IMR-90 (cell line): ENCODE measurements around the gene SCGB1C2. TPM values are rescaled to one million over a fixed set of nuclear protein-coding genes. Genes with fewer than 3 reads are reported as not detected.

Source experiments
- ATAC-seq: fragments of 200-7000 bp; cut with Tn5 transposase; 2 replicates; pipeline ENCODE4 v1.9.1; 2020; ENCODE audit warnings: low read depth, mild to moderate bottlenecking, moderate library complexity
- BruUV-seq: library from RNA; stranded (reverse); fragments of 400-500 nt; replicated peaks from 2 replicates; lab custom pipeline; 2021; lab: Mats Ljungman, UMichigan
- CTCF ChIA-PET: fragments of 300-600 bp; formaldehyde crosslinking; extraction: SDS; loops from one replicate; lab custom pipeline; 2021; ENCODE audit warnings: antibody characterized with exemption; lab: Yijun Ruan, JAX
- POLR2A ChIA-PET: fragments of 300-600 bp; sonication (Branson Sonifier 250); formaldehyde crosslinking; loops from one replicate; lab custom pipeline; 2022; ENCODE audit warnings: antibody characterized with exemption; ENCODE audit not compliant: unreplicated experiment; lab: Charles Lee
- DNase-seq: peaks from one replicate; pipeline ENCODE4 v3.0.0; 2013
- H2AFZ ChIP-seq: replicated peaks from 2 replicates; pipeline ENCODE3; 2013; ENCODE audit warnings: low read length, mild to moderate bottlenecking; ENCODE audit not compliant: poor library complexity
- H2AK5ac ChIP-seq: 2 replicates; pipeline ENCODE4 v1.6.1; 2013; ENCODE audit warnings: low read depth, low read length, inconsistent platforms
- H2AK9ac ChIP-seq: replicated peaks from 2 replicates; pipeline ENCODE3; 2013; ENCODE audit warnings: mild to moderate bottlenecking, low read depth, low read length, moderate library complexity; ENCODE audit not compliant: poor library complexity
- H2BK120ac ChIP-seq: 2 replicates; pipeline ENCODE4 v1.6.1; 2013; ENCODE audit warnings: low read depth, low read length, inconsistent platforms
- H2BK15ac ChIP-seq: 3 replicates; pipeline ENCODE4 v1.6.1; 2013; ENCODE audit warnings: low read depth, low read length, inconsistent platforms
- H2BK20ac ChIP-seq: 2 replicates; pipeline ENCODE4 v1.6.1; 2013; ENCODE audit warnings: low read depth, mild to moderate bottlenecking, inconsistent platforms, low read length, moderate library complexity
- H2BK5ac ChIP-seq: 2 replicates; pipeline ENCODE4 v1.6.1; 2013; ENCODE audit warnings: mild to moderate bottlenecking, low read depth, low read length, inconsistent platforms; ENCODE audit not compliant: poor library complexity, severe bottlenecking
- H3K14ac ChIP-seq: replicated peaks from 2 replicates; pipeline ENCODE4 v1.6.1; 2013; ENCODE audit warnings: low read depth, low read length, inconsistent platforms
- H3K18ac ChIP-seq: 2 replicates; pipeline ENCODE4 v1.6.1; 2013; ENCODE audit warnings: low read depth, low read length, control low read depth
- H3K23ac ChIP-seq: 2 replicates; pipeline ENCODE4 v1.6.1; 2013; ENCODE audit warnings: low read depth, low read length, inconsistent platforms
- H3K27ac ChIP-seq: 2 replicates; pipeline ENCODE4 v1.5.1; 2013; ENCODE audit warnings: mild to moderate bottlenecking, control low read depth, low read length; ENCODE audit not compliant: insufficient read depth
- H3K27me3 ChIP-seq: 2 replicates; pipeline ENCODE4 v1.6.1; 2013; ENCODE audit warnings: low read length; ENCODE audit not compliant: control insufficient read depth, insufficient read depth
- H3K36me3 ChIP-seq: 2 replicates; pipeline ENCODE4 v1.6.1; 2013; ENCODE audit warnings: low read length, mixed read lengths; ENCODE audit not compliant: control insufficient read depth, insufficient read depth
- H3K4ac ChIP-seq: 2 replicates; pipeline ENCODE4 v1.6.1; 2013; ENCODE audit warnings: low read depth, low read length, inconsistent platforms
- H3K4me1 ChIP-seq: 2 replicates; pipeline ENCODE4 v1.6.1; 2013; ENCODE audit warnings: low read length, mixed read lengths; ENCODE audit not compliant: control insufficient read depth, insufficient read depth
- H3K4me2 ChIP-seq: 2 replicates; pipeline ENCODE4 v1.6.1; 2013; ENCODE audit warnings: low read depth, mild to moderate bottlenecking, control low read depth, low read length, moderate library complexity
- H3K4me3 ChIP-seq: 2 replicates; pipeline ENCODE4 v1.5.1; 2013; ENCODE audit warnings: low read depth, mild to moderate bottlenecking, control low read depth, low read length, moderate library complexity; ENCODE audit not compliant: insufficient read depth
- H3K56ac ChIP-seq: 2 replicates; pipeline ENCODE4 v1.6.1; 2013; ENCODE audit warnings: low read length, inconsistent platforms; ENCODE audit not compliant: insufficient read depth; ENCODE audit errors: extremely low read depth
- H3K79me1 ChIP-seq, 2 experiments: 2 replicates each; pipeline ENCODE4 v1.6.1; 2013; ENCODE audit warnings: low read length in 2 of 2, inconsistent platforms in 1 of 2, low read depth in 1 of 2
- H3K9ac ChIP-seq: 2 replicates; pipeline ENCODE4 v1.6.1; 2013; ENCODE audit warnings: low read depth, low read length, control low read depth
- H3K9me1 ChIP-seq: 2 replicates; pipeline ENCODE4 v1.6.1; 2013; ENCODE audit warnings: low read length, inconsistent platforms; ENCODE audit not compliant: insufficient read depth
- H3K9me3 ChIP-seq: 2 replicates; pipeline ENCODE4 v1.6.1; 2013; ENCODE audit warnings: low read length; ENCODE audit not compliant: control insufficient read depth, insufficient read depth
- H4K20me1 ChIP-seq: 2 replicates; pipeline ENCODE4 v1.6.1; 2013; ENCODE audit warnings: low read length, inconsistent platforms; ENCODE audit not compliant: insufficient read depth
- H4K5ac ChIP-seq: 2 replicates; pipeline ENCODE4 v1.6.1; 2013; ENCODE audit warnings: mild to moderate bottlenecking, low read depth, low read length, control low read depth
- H4K8ac ChIP-seq, 2 experiments: 2 replicates each; pipeline ENCODE4 v1.6.1; 2013; ENCODE audit warnings: low read depth in 2 of 2, low read length in 2 of 2, control low read depth in 1 of 2, inconsistent platforms in 1 of 2
- H4K91ac ChIP-seq: 2 replicates; pipeline ENCODE4 v1.6.1; 2013; ENCODE audit warnings: low read depth, low read length, inconsistent platforms; ENCODE audit not compliant: insufficient read depth
- BHLHE40 ChIP-seq: fragments of 150-350 bp; IDR thresholded peaks from 2 replicates; pipeline ENCODE4 v1.6.1; 2016; ENCODE audit warnings: mild to moderate bottlenecking, low read depth, low read length
- CEBPB ChIP-seq: IDR thresholded peaks from 2 replicates; pipeline ENCODE4 v1.6.1; 2012; ENCODE audit warnings: low read depth, low read length, improper control_type of control experiment
- CHD1 ChIP-seq: IDR thresholded peaks from 2 replicates; pipeline ENCODE4 v1.6.1; 2012; ENCODE audit warnings: low read depth, low read length, improper control_type of control experiment
- FOS ChIP-seq: fragments of 150-350 bp; IDR thresholded peaks from 2 replicates; pipeline ENCODE4 v1.6.1; 2016; ENCODE audit warnings: low read depth, low read length
- MAFK ChIP-seq: IDR thresholded peaks from 2 replicates; pipeline ENCODE4 v1.6.1; 2012; ENCODE audit warnings: low read depth, low read length, improper control_type of control experiment
- MAZ ChIP-seq: IDR thresholded peaks from 2 replicates; pipeline ENCODE4 v1.6.1; 2012; ENCODE audit warnings: low read depth, mild to moderate bottlenecking, low read length, improper control_type of control experiment, moderate library complexity, borderline replicate concordance
- NFE2L2 ChIP-seq: fragments of 150-350 bp; IDR thresholded peaks from 2 replicates; pipeline ENCODE4 v1.6.1; 2016; ENCODE audit warnings: low read depth, mild to moderate bottlenecking, low read length
- POLR2A ChIP-seq: IDR thresholded peaks from 2 replicates; pipeline ENCODE4 v1.6.1; 2012; ENCODE audit warnings: mild to moderate bottlenecking, low read depth, low read length
- RCOR1 ChIP-seq: IDR thresholded peaks from 2 replicates; pipeline ENCODE4 v1.6.1; 2012; ENCODE audit warnings: mild to moderate bottlenecking, low read length, improper control_type of control experiment; ENCODE audit not compliant: insufficient replicate concordance
- SMC3 ChIP-seq: fragments of 150-350 bp; IDR thresholded peaks from 2 replicates; pipeline ENCODE4 v1.6.1; 2016; ENCODE audit warnings: low read depth, mild to moderate bottlenecking, antibody characterized with exemption, low read length, moderate library complexity
- WGBS, 2 experiments: methylation state at CpG; one replicate each; pipeline versions ENCODE4 v1.1.5 to v1.1.7; 2013; ENCODE audit warnings: missing lambda C conversion rate in 2 of 2; ENCODE audit not compliant: insufficient read length in 1 of 2; ENCODE audit errors: extremely low coverage in 2 of 2; 5-methylcytosine and 5-hydroxymethylcytosine counted together
- dilution Hi-C: fragments of 300-500 bp; cut with HindIII; formaldehyde crosslinking; loops from one replicate; pipeline ENCODE4 v1.14.3; 2018; ENCODE audit warnings: low sequenced_read_pairs; ENCODE audit not compliant: unreplicated experiment
- in situ Hi-C: fragments of 300-500 bp; cut with MboI; formaldehyde crosslinking; loops from 3 replicates; pipeline ENCODE4 v1.14.3; 2019; ENCODE audit warnings: low sequenced_read_pairs, inconsistent platforms, mixed read lengths
- intact Hi-C: fragments of 100-400 bp; cut with micrococcal nuclease; formaldehyde crosslinking; loops from 2 replicates; pipeline ENCODE4 v1.10.0; 2022
- polyA plus RNA-seq, 3 experiments: library from polyadenylated mRNA; depleted of rRNA; stranded (reverse); fragments of >200 nt; gene quantifications; 2 replicates each; pipeline ENCODE4 v1.2.3, GENCODE V29; 2012; ENCODE audit warnings: low replicate concordance in 1 of 3
- total RNA-seq: library from RNA; depleted of rRNA; stranded (reverse); fragments of >200 nt; gene quantifications from 2 replicates; pipeline ENCODE4 v1.2.3, GENCODE V29; 2012
- TF ChIP-seq, protein P1 (sequence below): fragments of 150-350 bp; IDR thresholded peaks from 2 replicates; pipeline ENCODE4 v1.6.1; 2016; ENCODE audit warnings: low read depth, mild to moderate bottlenecking, low read length, moderate library complexity, borderline replicate concordance
- TF ChIP-seq, protein P2 (sequence below): conservative IDR thresholded peaks from 2 replicates; pipeline ENCODE4 v1.5.1; 2012; ENCODE audit warnings: mild to moderate bottlenecking, low read depth, low read length, improper control_type of control experiment
- TF ChIP-seq, protein P3 (sequence below): fragments of 150-350 bp; IDR thresholded peaks from 2 replicates; pipeline ENCODE4 v1.6.1; 2017; ENCODE audit warnings: mild to moderate bottlenecking, antibody characterized with exemption, low read length, low read depth

SCGB1C2 gene
- total and polyA plus RNA-seq, 2 of the 4 experiments (the other 2 are of a cell fraction) = not detected

DNA sequence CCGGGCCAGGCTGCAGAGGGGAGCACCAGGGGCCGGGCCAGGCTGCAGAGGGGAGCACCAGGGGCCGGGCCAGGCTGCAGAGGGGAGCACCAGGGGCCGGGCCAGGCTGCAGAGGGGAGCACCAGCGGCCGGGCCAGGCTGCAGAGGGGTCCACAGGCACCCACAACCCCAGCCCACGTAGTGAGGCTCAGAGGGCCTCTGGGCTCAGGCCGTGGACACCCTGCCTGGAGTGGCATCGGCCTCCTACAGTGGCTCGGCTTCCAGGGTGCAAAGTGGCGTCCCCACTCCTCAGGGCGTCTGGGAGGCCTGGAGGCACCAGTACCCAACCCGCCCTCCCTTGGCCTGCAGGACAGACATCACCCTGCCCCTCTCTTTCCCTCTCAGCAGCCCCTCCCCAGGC is 34.5 kb downstream of the SCGB1C2 start:
- no peak overlapping the region for H4K5ac ChIP-seq
- H3K4me2 ChIP-seq = no peak overlapping the region
- peaks cover 19% of the 10 kb centered on the region; the same call in 1 of the 2 replicates for H3K27me3 ChIP-seq
- H3K4ac ChIP-seq = no peak overlapping the region
- no peak overlapping the region for H2AFZ ChIP-seq
- H2BK20ac ChIP-seq = no peak overlapping the region
- H3K9me1 ChIP-seq = no peaks in the 10 kb centered on the region
- in situ Hi-C loops (no loop called here), intact Hi-C loops (no loop called here), dilution Hi-C loops (no loop called here)
- no peaks in the 10 kb centered on the region for H3K79me1 ChIP-seq
- ATAC-seq = no peak
- H4K8ac ChIP-seq = no peak overlapping the region
- POLR2A ChIA-PET = no interaction called here
- H3K9me3 ChIP-seq = no peaks in the 10 kb centered on the region
- no peak for TF ChIP-seq MAZ
- TF ChIP-seq CEBPB = no peak
- TF ChIP-seq FOS = no peak
- TF ChIP-seq, protein P1, sequence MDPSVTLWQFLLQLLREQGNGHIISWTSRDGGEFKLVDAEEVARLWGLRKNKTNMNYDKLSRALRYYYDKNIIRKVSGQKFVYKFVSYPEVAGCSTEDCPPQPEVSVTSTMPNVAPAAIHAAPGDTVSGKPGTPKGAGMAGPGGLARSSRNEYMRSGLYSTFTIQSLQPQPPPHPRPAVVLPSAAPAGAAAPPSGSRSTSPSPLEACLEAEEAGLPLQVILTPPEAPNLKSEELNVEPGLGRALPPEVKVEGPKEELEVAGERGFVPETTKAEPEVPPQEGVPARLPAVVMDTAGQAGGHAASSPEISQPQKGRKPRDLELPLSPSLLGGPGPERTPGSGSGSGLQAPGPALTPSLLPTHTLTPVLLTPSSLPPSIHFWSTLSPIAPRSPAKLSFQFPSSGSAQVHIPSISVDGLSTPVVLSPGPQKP = no peak
- TF ChIP-seq CHD1 = no peak
- no peak for TF ChIP-seq SMC3
- TF ChIP-seq POLR2A = no peak
- no peak for TF ChIP-seq NFE2L2
- TF ChIP-seq BHLHE40 = no peak
- TF ChIP-seq MAFK = no peak
- TF ChIP-seq, protein P2, sequence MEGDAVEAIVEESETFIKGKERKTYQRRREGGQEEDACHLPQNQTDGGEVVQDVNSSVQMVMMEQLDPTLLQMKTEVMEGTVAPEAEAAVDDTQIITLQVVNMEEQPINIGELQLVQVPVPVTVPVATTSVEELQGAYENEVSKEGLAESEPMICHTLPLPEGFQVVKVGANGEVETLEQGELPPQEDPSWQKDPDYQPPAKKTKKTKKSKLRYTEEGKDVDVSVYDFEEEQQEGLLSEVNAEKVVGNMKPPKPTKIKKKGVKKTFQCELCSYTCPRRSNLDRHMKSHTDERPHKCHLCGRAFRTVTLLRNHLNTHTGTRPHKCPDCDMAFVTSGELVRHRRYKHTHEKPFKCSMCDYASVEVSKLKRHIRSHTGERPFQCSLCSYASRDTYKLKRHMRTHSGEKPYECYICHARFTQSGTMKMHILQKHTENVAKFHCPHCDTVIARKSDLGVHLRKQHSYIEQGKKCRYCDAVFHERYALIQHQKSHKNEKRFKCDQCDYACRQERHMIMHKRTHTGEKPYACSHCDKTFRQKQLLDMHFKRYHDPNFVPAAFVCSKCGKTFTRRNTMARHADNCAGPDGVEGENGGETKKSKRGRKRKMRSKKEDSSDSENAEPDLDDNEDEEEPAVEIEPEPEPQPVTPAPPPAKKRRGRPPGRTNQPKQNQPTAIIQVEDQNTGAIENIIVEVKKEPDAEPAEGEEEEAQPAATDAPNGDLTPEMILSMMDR = no peak
- TF ChIP-seq, protein P3, sequence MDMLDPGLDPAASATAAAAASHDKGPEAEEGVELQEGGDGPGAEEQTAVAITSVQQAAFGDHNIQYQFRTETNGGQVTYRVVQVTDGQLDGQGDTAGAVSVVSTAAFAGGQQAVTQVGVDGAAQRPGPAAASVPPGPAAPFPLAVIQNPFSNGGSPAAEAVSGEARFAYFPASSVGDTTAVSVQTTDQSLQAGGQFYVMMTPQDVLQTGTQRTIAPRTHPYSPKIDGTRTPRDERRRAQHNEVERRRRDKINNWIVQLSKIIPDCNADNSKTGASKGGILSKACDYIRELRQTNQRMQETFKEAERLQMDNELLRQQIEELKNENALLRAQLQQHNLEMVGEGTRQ = no peak
- TF ChIP-seq RCOR1 = no peak
- BruUV-seq = no TSS peak
- no peak for DNase-seq
- H3K56ac ChIP-seq = no peak overlapping the region
- H2AK5ac ChIP-seq = no peak overlapping the region
- no peak overlapping the region for H3K18ac ChIP-seq
- H3K4me1 ChIP-seq = no peaks in the 10 kb centered on the region
- no peak overlapping the region for H3K14ac ChIP-seq
- no peak overlapping the region for H3K23ac ChIP-seq
- no peak overlapping the region for H2BK15ac ChIP-seq
- H3K27ac ChIP-seq = no peak overlapping the region
- H2AK9ac ChIP-seq = no peak overlapping the region
- H2BK120ac ChIP-seq = no peak overlapping the region
- H3K36me3 ChIP-seq = no peaks in the 10 kb centered on the region
- 57% methylated on average over 7 of the region's 13 CpGs; no CpG with 5 or more reads in 1 of the 2 experiments for WGBS, 2 experiments
- no peak overlapping the region for H2BK5ac ChIP-seq
- no peak overlapping the region for H3K4me3 ChIP-seq
- CTCF ChIA-PET = no interaction called here
- H3K9ac ChIP-seq = no peak overlapping the region
- no peaks in the 10 kb centered on the region for H4K20me1 ChIP-seq
- no peak overlapping the region for H4K91ac ChIP-seq
